PFSK-1 (cell line): ENCODE measurements around the gene CDIPT.

ENCODE experiments used
- FOXP2 ChIP-seq: optimal IDR thresholded peaks from 2 replicates; pipeline ENCODE3; 2011; ENCODE audit warnings: borderline replicate concordance, control low read depth, inconsistent platforms; ENCODE audit not compliant: insufficient read depth; ENCODE audit errors: extremely low read length, extremely low read depth
- POLR2AphosphoS5 ChIP-seq: IDR thresholded peaks from 2 replicates; pipeline ENCODE4 v1.6.1; 2012; ENCODE audit warnings: low read depth, mild to moderate bottlenecking, control low read depth, low read length, moderate library complexity
- SIN3A ChIP-seq: IDR thresholded peaks from 2 replicates; pipeline ENCODE4 v1.6.1; 2012; ENCODE audit warnings: mild to moderate bottlenecking, low read length, moderate library complexity, borderline replicate concordance; ENCODE audit not compliant: insufficient read depth
- TAF1 ChIP-seq: IDR thresholded peaks from 2 replicates; pipeline ENCODE4 v1.6.1; 2012; ENCODE audit warnings: low read length, control low read depth, borderline replicate concordance; ENCODE audit not compliant: insufficient read depth
- TF ChIP-seq, protein P1 (sequence below), 2 experiments: IDR thresholded peaks; 2 replicates each; pipeline versions ENCODE4 v1.6.1 to v1.8.0; 2011 to 2012; ENCODE audit warnings: low read depth in 2 of 2, low read length in 2 of 2, control low read depth in 1 of 2, inconsistent platforms in 1 of 2, mild to moderate bottlenecking in 1 of 2, moderate library complexity in 1 of 2; ENCODE audit not compliant: insufficient read depth in 1 of 2

CDIPT gene

DNA sequence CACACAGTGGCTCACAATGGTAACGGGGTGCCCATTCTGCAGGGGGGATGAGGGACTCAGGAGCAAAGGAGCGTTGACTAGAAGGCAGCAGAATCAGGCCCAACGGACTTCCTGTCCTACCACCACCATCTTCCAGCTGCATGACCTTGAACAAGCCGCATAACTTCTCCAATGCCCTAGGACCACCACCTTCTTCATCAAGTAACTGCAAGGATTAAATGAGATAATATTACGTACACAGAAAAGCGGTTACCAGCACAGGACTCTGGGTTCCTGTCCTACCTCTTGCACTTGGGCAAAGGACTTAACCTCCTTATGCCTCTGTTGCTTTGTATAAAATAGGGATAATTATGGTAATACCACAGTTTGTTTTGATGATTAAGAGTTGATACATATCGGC is 41.9 kb upstream of the CDIPT start:
- TF ChIP-seq TAF1 (no peak), POLR2AphosphoS5 (no peak), FOXP2 (no peak), SIN3A (no peak)
- TF ChIP-seq, protein P1, sequence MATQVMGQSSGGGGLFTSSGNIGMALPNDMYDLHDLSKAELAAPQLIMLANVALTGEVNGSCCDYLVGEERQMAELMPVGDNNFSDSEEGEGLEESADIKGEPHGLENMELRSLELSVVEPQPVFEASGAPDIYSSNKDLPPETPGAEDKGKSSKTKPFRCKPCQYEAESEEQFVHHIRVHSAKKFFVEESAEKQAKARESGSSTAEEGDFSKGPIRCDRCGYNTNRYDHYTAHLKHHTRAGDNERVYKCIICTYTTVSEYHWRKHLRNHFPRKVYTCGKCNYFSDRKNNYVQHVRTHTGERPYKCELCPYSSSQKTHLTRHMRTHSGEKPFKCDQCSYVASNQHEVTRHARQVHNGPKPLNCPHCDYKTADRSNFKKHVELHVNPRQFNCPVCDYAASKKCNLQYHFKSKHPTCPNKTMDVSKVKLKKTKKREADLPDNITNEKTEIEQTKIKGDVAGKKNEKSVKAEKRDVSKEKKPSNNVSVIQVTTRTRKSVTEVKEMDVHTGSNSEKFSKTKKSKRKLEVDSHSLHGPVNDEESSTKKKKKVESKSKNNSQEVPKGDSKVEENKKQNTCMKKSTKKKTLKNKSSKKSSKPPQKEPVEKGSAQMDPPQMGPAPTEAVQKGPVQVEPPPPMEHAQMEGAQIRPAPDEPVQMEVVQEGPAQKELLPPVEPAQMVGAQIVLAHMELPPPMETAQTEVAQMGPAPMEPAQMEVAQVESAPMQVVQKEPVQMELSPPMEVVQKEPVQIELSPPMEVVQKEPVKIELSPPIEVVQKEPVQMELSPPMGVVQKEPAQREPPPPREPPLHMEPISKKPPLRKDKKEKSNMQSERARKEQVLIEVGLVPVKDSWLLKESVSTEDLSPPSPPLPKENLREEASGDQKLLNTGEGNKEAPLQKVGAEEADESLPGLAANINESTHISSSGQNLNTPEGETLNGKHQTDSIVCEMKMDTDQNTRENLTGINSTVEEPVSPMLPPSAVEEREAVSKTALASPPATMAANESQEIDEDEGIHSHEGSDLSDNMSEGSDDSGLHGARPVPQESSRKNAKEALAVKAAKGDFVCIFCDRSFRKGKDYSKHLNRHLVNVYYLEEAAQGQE (IDR thresholded peaks at IDR 0.05; ENCODE audit: insufficient read depth in 1 of 2, low read depth in 2 of 2, low read length in 2 of 2): no peak

- TF ChIP-seq FOXP2 (no peak), SIN3A (no peak), POLR2AphosphoS5 (no peak), TAF1 (no peak)
- TF ChIP-seq, protein P1 (IDR thresholded peaks at IDR 0.05; ENCODE audit: insufficient read depth in 1 of 2, low read depth in 2 of 2, low read length in 2 of 2): no peak
Measured at GRCh38 chr16:29903590-29903989, 40.6 kb upstream of the CDIPT start.

- TF ChIP-seq TAF1: no peak
- TF ChIP-seq, protein P1 (IDR thresholded peaks at IDR 0.05; ENCODE audit: insufficient read depth in 1 of 2, low read depth in 2 of 2, low read length in 2 of 2): no peak
- TF ChIP-seq POLR2AphosphoS5: no peak
- TF ChIP-seq FOXP2: no peak
- no peak for TF ChIP-seq SIN3A
Measured at GRCh38 chr16:29901607-29901945, 38.5 kb upstream of the CDIPT start.

- TF ChIP-seq POLR2AphosphoS5 (no peak), SIN3A (no peak), FOXP2 (no peak), TAF1 (no peak)
- TF ChIP-seq, protein P1 (IDR thresholded peaks at IDR 0.05; ENCODE audit: insufficient read depth in 1 of 2, low read depth in 2 of 2, low read length in 2 of 2): no peak
Measured at GRCh38 chr16:29900888-29901606, 38.0 kb upstream of the CDIPT start.
